GM13976 (cell line): ENCODE measurements around the gene FAM53B.

Experiments used
- DNase-seq: peaks from one replicate; pipeline ENCODE4 v3.0.0; 2012; ENCODE audit warnings: low spot score
- in situ Hi-C: fragments of 300-500 bp; cut with MboI; formaldehyde crosslinking; loops from one replicate; pipeline ENCODE4 v1.12.0; 2022; ENCODE audit warnings: low sequenced_read_pairs, mixed read lengths, inconsistent platforms; ENCODE audit not compliant: unreplicated experiment
- TF ChIP-seq, protein P1 (sequence below): IDR thresholded peaks from 2 replicates; pipeline ENCODE4 v1.5.1; 2012; ENCODE audit warnings: borderline replicate concordance, mild to moderate bottlenecking; ENCODE audit not compliant: insufficient read depth; ENCODE audit errors: extremely low read depth, missing control alignments, control extremely low read depth

Gene FAM53B

DNA sequence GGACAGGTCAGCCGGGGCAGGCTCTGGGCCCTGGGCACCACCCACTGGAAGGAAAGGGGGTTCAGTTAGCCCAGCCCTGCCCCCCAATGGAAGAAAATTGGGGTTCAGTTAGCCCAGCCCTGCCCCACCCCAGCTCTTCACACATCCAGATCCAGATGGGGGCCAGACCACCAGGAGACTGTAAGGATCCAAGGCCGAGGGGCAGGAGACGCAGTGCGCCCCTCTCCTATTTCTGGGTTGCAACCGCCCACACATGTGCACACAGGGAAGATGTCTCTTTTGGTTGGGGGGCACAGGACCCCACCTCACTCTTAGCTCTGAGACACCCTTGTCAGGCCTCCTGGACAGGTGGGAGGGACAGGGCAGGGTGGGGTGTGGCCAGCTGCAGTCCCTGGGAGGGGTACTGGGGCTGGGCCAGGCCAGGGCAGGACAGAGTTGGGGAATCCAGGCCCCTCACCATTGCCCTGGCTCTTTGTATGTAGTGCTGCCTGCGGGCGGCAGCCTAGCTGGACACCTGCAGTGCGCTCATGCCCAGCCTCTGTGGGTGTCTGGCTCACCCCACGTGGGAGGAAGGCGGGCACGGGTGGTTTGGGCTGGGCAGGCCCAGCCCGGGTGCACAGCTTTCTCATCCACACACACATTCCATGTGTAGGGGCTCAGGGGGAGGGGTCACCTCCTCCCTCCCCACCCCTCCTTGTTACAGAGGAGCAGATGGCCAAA lies 141.4 kb downstream of the FAM53B start:
- DNase-seq, result no peak
- TF ChIP-seq, protein P1, sequence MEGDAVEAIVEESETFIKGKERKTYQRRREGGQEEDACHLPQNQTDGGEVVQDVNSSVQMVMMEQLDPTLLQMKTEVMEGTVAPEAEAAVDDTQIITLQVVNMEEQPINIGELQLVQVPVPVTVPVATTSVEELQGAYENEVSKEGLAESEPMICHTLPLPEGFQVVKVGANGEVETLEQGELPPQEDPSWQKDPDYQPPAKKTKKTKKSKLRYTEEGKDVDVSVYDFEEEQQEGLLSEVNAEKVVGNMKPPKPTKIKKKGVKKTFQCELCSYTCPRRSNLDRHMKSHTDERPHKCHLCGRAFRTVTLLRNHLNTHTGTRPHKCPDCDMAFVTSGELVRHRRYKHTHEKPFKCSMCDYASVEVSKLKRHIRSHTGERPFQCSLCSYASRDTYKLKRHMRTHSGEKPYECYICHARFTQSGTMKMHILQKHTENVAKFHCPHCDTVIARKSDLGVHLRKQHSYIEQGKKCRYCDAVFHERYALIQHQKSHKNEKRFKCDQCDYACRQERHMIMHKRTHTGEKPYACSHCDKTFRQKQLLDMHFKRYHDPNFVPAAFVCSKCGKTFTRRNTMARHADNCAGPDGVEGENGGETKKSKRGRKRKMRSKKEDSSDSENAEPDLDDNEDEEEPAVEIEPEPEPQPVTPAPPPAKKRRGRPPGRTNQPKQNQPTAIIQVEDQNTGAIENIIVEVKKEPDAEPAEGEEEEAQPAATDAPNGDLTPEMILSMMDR, result no peak
- in situ Hi-C loops, result no loop called here

DNA sequence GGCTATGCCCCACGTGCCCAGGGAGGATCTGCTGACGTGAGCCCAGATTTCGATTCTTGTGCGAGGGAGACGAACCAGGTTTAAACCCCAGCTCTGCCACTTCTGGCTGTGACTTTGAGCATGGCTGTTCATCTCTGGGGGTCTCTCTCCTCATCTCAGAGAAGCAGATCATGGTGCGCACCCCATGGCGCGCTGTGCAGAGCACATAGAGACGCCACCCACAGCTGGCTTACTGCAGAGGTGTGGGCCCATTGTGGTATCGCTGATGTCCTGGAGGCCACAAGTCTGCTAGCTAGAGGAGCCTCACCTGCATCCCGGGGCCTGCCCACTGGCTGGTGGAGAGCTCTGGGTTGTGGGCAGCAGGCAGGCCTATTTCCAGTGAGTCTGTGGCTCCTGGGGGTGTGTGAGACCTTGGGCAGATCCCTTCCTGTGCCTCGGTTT lies 142.0 kb downstream of the FAM53B start:
- no peak for DNase-seq
- in situ Hi-C loops, result no loop called here
- TF ChIP-seq, protein P1, result no peak

DNA sequence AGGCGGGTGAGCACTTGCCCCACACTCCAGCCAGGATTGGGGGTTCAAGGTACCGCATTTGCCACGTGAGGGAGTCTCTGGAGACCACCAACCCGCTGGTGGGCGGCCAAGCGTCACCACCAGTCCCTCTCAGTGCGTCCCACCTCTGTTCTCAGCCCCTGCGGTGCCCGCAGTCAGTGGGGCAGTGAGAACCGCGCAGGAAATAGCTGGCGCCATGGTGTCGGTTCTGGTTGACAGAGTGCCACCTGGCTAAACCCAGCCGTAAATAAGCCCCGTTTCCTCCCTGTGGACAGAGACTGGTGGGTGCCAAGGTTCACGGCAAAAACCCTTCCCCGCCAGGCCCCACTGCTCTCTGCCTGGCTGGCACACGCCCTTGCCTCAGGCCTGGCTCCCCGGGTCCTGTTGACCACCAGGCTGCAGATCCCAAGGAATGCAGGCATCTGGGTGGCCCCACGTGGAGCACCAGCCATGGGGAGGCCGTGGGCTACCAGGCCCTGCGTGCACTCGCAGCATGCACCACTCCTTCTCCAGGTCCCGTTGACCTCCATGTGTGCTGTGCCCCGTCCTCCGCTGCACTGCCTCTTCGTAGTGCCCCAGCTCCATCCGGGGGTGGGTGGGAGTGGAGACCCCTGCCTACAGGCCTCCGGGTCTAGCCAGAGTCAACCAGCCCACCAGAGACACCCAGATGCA lies 142.6 kb downstream of the FAM53B start:
- no peak for DNase-seq
- in situ Hi-C loops, result no loop called here
- TF ChIP-seq, protein P1, result no peak

DNA sequence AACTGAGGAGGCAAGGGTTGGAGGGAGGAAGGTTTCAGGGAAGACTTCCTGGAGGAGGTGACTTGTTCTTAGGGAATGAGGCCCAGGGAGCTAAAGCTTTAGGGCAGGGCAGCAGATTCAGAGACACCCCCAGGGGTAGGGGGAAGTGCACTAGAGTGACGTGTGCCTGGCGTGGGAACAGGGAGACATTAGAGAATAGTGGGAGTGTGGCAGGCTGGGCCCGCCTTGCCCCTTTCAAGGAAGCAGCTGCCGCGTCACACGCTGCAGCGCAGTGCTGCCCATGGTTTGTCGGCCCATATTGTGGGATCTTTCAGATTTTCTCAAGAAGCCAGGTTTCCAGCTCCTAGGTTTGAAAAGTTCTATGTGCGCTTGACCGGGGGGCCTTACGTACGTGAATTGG lies 143.2 kb downstream of the FAM53B start:
- TF ChIP-seq, protein P1, result no peak
- in situ Hi-C loops, result no loop called here
- DNase-seq, result no peak

DNA sequence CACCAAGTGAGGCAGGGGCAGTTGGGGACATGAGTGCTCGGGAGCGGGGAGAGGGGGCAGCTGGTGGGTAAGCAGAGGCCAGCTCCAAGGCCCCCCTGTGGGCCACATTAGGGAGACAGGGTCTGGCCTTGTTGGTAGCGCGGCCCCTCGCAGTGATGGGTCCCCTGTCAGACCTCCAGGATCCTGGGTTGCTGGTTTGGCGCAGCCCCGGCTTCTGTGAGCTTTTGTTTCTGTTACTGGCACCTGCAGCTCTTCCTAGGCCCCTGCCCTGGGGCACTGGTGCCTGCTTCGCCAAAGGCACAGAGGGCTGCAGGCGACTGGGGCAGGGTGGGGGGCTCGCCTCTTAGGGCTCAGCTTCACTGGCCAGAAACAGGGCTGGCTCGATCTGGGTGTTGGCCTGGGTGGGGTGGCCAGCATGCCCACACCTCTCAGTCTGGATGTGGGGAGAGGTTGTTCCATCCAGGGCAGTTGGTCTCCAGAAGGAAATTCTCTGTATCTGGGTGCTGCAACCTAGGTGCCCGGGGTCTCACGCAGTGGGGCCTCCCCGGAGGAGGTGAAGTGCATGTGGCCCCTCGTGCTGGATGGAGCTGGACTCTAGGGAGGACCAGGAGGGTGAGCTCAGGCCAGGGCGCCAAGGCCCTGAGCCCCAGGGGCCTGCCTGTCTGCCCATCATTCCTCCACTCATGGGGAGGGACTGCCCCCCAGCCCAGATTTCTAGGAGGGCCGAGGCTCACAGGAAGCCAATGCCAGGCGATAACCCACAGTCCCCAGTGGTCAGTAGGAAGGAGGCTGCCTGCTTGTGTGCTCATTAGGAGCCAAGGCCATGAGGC lies 143.9 kb downstream of the FAM53B start:
- in situ Hi-C loops, result no loop called here
- TF ChIP-seq, protein P1, result no peak
- DNase-seq, result no peak

DNA sequence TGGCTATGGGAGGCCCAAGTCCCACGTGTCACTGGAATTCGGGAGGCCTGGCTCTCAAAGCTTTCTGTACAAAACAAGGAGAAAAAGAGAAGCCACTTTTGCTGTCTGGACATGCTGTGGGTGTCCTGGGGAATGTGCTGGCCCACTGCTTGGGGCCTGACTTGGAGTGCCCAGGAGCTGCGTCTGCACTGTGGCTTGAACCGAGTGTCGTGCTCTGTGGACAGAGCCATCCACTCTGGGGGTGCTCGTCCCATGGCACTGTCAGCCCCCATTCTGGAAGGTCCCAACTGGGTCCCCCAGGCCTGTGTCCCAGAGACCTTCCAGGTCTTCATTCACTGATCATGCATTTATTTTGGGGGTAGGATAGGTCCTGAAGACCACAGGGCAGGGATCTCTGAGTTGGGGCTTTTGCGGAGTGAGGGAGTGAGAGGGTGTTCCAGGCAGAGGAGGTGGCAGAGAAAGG lies 144.6 kb downstream of the FAM53B start:
- in situ Hi-C loops, result no loop called here
- TF ChIP-seq, protein P1, result no peak
- no peak for DNase-seq
